ACC112 (cell line): Measurements from ENCODE around the gene TPH2.

Experiments
- H2AFZ ChIP-seq: fragments of 200-600 bp; sonication (generic); one replicate; pipeline ENCODE4 v1.6.0; 2017; ENCODE audit warnings: antibody characterized with exemption, low read length; ENCODE audit not compliant: unreplicated experiment
- H3K27ac ChIP-seq: fragments of 200-600 bp; sonication (generic); 2 replicates; pipeline ENCODE4 v1.5.1; 2014; ENCODE audit warnings: low read depth, mild to moderate bottlenecking, antibody characterized with exemption, low read length, moderate library complexity
- H3K27me3 ChIP-seq: fragments of 200-600 bp; sonication (generic); 2 replicates; pipeline ENCODE4 v1.6.1; 2014; ENCODE audit warnings: mild to moderate bottlenecking, antibody characterized with exemption, low read length, moderate library complexity, mixed read lengths; ENCODE audit not compliant: insufficient read depth
- H3K36me3 ChIP-seq: fragments of 200-600 bp; sonication (generic); 2 replicates; pipeline ENCODE4 v1.6.1; 2016; ENCODE audit warnings: mild to moderate bottlenecking, antibody characterized with exemption, low read length, moderate library complexity, mixed read lengths; ENCODE audit not compliant: insufficient read depth
- H3K4me1 ChIP-seq: fragments of 200-600 bp; sonication (generic); one replicate; pipeline ENCODE4 v1.6.1; 2016; ENCODE audit warnings: low read length, mixed read lengths; ENCODE audit not compliant: insufficient read depth, unreplicated experiment, control insufficient read depth
- H3K4me3 ChIP-seq: fragments of 200-600 bp; sonication (generic); 2 replicates; pipeline ENCODE4 v1.5.1; 2014; ENCODE audit warnings: mild to moderate bottlenecking, low read depth, low read length
- H3K79me2 ChIP-seq: fragments of 200-600 bp; sonication (generic); one replicate; pipeline ENCODE4 v1.6.0; 2016; ENCODE audit warnings: low read length; ENCODE audit not compliant: control insufficient read depth, unreplicated experiment, insufficient read depth

Gene TPH2

DNA sequence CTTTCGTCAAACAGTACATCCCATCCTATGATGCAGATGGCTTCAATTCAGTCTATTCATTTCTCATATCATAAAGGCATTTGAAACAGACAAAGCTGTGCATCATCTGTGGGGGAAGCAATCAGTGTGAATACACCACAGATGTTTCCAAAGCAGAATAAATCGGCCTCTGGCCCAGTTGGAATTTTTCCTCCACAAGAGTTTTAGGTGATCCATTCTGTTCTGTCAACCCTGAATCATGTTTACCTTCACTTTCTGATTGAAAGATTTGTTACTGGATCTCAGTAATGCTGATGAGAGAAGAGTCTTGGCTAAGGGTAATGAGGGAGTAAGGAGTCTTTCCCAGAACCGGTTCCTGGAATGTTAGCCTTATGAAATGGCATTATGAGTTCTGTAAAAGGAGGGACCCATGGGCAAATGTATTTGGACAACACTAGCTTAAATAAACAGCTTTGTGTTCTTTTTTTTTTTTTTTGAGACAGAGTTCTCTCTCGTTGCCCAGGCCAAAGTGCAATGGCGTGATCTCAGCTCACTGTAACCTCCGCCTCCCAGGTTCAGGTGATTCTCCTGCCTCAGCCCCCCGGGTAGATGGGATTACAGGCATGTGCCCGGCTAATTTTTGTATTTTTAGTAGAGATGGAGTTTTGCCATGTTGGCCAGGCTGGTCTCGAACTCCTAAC lies 62.5 kb downstream of the TPH2 start:
- Histone ChIP-seq H3K79me2 (no peaks in the 10 kb centered on the region), H3K36me3 (no peaks in the 10 kb centered on the region), H3K4me1 (no peaks in the 10 kb centered on the region), H3K4me3 (no peak overlapping the region), H2AFZ (no peak overlapping the region), H3K27me3 (peaks cover 68% of the 10 kb centered on the region), H3K27ac (no peak overlapping the region)

DNA sequence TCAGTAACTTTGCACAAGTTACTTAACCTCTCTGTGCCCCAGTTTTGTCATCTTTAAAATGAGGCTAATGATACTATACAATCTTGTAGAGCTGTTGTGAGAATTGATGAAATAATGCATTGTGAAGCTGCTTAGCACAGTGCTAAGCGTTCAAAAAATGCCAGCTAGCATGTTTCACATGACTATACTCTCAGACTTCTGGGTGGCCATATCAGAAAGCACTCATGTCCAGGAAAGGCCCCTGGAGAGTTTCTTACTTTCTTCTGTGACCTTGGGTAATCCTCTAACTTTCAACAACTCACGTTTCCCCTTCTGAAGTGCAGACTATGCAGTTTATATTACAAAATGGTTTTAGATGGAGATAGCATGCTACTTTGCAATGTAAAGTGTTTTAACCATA lies 68.1 kb downstream of the TPH2 start:
- H3K4me3 ChIP-seq: no peak overlapping the region
- H3K27ac ChIP-seq: no peak overlapping the region
- H2AFZ ChIP-seq: no peak overlapping the region
- no peaks in the 10 kb centered on the region for H3K36me3 ChIP-seq
- no peaks in the 10 kb centered on the region for H3K4me1 ChIP-seq
- no peaks in the 10 kb centered on the region for H3K79me2 ChIP-seq
- peaks cover 74% of the 10 kb centered on the region for H3K27me3 ChIP-seq

DNA sequence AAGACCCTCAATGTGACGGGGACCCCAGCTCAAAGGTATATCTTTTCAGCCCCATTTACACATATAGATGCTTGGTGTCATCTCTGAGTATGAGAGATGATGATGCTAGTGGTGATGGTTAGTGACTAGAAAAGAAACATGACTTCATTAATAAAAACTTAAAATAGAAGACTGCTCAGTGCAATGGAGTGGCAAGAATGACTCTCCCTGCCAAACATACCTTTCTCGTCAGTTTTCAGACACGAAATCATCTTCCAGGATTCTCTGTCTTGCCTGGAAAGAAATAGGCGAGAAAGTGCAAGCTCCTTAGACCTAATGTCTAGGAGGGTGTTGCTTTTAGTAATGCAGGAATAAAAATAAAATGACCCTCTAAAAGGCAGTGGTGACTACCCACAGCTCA lies 71.7 kb downstream of the TPH2 start:
- H3K27ac ChIP-seq: no peak overlapping the region
- H3K36me3 ChIP-seq: no peaks in the 10 kb centered on the region
- no peak overlapping the region for H2AFZ ChIP-seq
- H3K4me3 ChIP-seq: no peak overlapping the region
- H3K4me1 ChIP-seq: no peaks in the 10 kb centered on the region
- H3K27me3 ChIP-seq: peaks cover 46% of the 10 kb centered on the region
- no peaks in the 10 kb centered on the region for H3K79me2 ChIP-seq

DNA sequence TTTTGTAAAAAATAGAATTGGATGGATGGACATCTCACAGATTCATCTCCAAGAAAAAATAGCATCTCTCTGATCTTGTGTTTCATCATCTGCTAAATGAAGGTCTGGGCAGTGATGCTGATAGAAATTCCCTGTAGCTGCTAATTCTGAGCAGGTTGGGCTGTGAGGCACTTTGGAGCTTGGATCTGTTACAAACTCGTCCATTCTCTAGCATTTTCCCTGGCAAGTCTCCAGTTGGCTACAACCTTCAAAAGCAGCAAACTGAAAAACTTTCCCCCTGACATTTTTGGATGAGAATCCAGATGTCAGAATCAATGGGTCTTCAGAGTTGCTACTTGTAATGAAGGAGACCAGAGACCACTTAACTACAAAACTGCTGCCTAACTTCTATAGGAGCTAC lies 72.7 kb downstream of the TPH2 start:
- no peaks in the 10 kb centered on the region for H3K79me2 ChIP-seq
- H2AFZ ChIP-seq: no peak overlapping the region
- no peaks in the 10 kb centered on the region for H3K4me1 ChIP-seq
- H3K27me3 ChIP-seq: peaks cover 36% of the 10 kb centered on the region
- no peak overlapping the region for H3K4me3 ChIP-seq
- H3K27ac ChIP-seq: no peak overlapping the region
- H3K36me3 ChIP-seq: no peaks in the 10 kb centered on the region

DNA sequence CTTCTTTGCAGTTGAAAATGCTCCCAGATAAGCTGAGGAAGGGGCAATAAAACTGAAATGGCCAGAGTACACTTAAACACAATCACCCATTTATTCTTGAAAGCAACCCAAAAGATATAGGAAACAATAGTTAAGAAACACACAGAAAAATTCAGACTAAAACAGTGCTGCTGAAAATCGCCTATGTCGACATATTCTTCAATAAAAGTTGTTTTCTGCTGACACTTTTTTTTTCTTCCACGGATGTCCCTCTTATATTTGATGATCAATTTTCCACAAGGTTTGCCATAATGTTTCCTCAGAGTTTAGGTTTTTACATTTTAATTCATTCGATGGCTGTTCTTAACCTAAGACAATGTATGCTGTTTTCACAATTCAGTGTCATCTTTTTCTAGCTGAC lies 74.2 kb downstream of the TPH2 start:
- H2AFZ ChIP-seq: no peak overlapping the region
- no peak overlapping the region for H3K4me3 ChIP-seq
- H3K27me3 ChIP-seq: peaks cover 30% of the 10 kb centered on the region
- no peak overlapping the region for H3K27ac ChIP-seq
- H3K79me2 ChIP-seq: no peaks in the 10 kb centered on the region
- no peaks in the 10 kb centered on the region for H3K36me3 ChIP-seq
- H3K4me1 ChIP-seq: no peaks in the 10 kb centered on the region

DNA sequence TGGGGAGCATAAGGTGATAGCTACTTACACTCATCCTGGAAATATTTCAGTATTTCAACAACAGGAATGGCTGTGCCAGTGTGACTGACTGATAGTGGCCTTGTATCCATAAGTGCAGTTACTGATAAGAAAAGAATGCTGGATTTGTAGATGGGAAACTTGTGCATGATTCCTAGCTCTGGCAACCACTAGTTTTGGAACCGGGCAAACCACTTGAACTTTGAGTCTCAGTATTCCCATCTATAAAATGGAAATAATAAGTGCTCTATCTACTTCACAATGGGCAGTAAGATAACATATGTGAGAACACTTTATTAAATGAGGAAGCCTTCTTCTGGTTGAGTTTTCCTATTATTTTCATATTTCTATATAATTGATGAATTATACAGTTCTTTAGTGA lies 77.2 kb downstream of the TPH2 start:
- Histone ChIP-seq H3K36me3 (no peaks in the 10 kb centered on the region), H3K4me1 (no peaks in the 10 kb centered on the region), H3K27ac (no peak overlapping the region), H2AFZ (no peak overlapping the region), H3K79me2 (no peaks in the 10 kb centered on the region), H3K27me3 (peaks cover 26% of the 10 kb centered on the region), H3K4me3 (no peak overlapping the region)

DNA sequence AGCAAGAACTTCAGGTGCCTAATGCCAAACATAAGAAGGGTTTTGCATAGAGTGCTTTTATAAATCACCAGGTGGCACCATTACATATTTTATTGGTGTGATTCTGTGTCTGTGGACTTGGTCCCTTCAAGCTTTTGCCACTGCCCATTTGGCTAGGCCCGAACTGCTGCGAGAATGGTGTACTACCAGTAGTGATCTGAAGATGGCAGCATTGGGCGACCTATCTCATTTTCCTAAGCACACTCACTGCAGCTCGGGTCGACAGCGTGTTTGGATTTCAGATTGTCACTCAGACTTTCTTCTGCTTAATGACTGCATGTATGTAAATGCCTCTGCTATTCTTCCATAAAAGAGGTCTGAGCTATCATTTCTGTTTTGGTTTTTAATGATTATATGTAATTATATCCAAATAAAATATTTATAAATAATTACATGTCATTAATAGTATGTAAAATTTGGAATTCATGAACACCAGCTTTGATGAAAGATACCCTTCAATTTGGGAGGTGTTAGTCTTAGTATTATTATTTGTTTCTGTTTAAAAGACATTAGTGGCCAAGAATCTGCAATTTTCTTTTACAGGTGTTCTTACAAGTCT lies 78.5 kb downstream of the TPH2 start:
- H3K36me3 ChIP-seq: no peaks in the 10 kb centered on the region
- no peak overlapping the region for H2AFZ ChIP-seq
- no peaks in the 10 kb centered on the region for H3K79me2 ChIP-seq
- H3K4me3 ChIP-seq: no peak overlapping the region
- H3K4me1 ChIP-seq: no peaks in the 10 kb centered on the region
- H3K27me3 ChIP-seq: peaks cover 21% of the 10 kb centered on the region
- no peak overlapping the region for H3K27ac ChIP-seq

DNA sequence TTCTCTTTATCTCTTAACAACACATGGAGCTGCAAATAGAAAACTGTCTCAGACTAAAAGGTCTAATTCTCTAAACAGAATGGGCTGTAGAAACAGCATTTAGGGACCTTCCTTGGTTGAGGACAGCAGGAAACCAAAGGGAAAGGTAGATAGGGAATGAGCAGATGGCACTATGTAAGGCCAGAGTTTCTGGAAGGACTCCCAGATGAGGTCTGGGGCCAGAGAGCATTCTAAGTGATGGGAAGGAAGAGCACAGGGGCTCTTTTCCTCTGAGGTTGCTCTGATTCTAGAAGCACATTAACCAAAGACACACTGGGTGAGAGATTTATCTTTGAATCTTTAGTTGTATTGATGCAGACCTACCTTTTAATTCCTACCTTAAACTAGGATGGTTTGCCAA lies 79.4 kb downstream of the TPH2 start:
- H3K27me3 ChIP-seq: peaks cover 21% of the 10 kb centered on the region
- no peaks in the 10 kb centered on the region for H3K4me1 ChIP-seq
- H3K4me3 ChIP-seq: no peak overlapping the region
- H3K27ac ChIP-seq: no peak overlapping the region
- no peaks in the 10 kb centered on the region for H3K79me2 ChIP-seq
- no peak overlapping the region for H2AFZ ChIP-seq
- no peaks in the 10 kb centered on the region for H3K36me3 ChIP-seq

DNA sequence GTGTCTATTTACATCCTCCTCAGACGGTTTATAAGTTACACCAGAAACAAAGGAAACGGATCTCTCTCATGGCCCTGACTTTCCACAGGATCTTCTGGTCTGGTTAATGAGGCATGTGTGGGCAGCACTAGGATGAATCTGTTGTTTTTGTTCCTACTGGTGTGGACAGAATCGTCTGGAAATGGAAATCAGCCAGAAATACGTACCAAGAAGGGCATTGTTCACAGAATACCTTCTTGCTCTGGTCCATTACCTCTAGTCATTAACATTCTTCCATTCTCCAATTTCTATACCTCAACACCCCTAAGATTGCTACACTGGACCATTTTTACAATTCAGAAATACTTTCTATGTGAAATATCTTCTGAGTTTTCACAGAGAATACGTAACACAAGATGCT lies 86.0 kb downstream of the TPH2 start:
- H3K4me1 ChIP-seq: no peaks in the 10 kb centered on the region
- H3K27me3 ChIP-seq: peaks cover 15% of the 10 kb centered on the region
- H3K4me3 ChIP-seq: no peak overlapping the region
- no peak overlapping the region for H2AFZ ChIP-seq
- H3K36me3 ChIP-seq: no peaks in the 10 kb centered on the region
- no peak overlapping the region for H3K27ac ChIP-seq
- H3K79me2 ChIP-seq: no peaks in the 10 kb centered on the region

DNA sequence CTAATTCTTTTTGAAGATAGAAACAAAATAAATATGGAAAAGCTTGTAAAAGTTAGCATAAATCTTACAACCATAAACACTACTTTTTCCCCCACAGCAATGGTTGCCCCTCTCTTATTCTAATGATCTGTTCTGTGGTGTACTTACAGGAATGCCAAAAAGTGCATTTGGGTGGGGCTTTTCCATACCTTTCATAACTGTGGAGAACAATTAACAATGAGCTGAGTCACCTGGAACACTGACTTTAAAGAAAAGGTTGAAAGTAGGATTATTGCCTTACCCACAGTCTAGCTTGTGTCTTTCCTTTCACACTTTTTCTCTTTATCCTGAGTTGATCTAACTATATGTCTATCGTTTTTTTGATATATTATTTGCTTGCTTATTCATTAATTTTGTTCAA lies 86.9 kb downstream of the TPH2 start:
- no peak overlapping the region for H3K4me3 ChIP-seq
- peaks cover 12% of the 10 kb centered on the region; the same call in 1 of the 2 replicates for H3K27me3 ChIP-seq
- no peak overlapping the region for H2AFZ ChIP-seq
- no peaks in the 10 kb centered on the region for H3K4me1 ChIP-seq
- no peaks in the 10 kb centered on the region for H3K79me2 ChIP-seq
- no peak overlapping the region for H3K27ac ChIP-seq
- H3K36me3 ChIP-seq: no peaks in the 10 kb centered on the region

DNA sequence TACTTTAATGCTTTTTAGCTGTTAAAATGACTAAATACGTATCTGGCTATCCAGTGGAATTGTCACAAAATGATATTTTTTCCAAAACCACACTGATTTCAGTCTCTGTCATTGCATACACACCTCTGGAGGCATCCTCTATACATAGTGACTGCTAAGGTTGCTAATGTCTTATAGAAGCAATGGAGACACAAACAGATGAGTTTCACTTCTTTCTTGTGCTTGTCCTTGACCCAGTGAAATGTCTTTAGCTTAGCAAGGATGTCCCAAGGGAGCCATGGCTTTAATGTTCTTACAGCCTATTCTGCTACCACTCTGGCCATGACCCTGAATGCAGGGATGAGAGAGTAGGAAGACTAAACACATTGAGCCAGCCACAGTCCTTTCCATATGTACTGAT lies 90.3 kb downstream of the TPH2 start:
- Histone ChIP-seq H3K27ac (no peak overlapping the region), H3K79me2 (no peaks in the 10 kb centered on the region), H3K4me1 (no peaks in the 10 kb centered on the region), H3K4me3 (no peak overlapping the region), H3K27me3 (peaks cover 36% of the 10 kb centered on the region; the same call in 1 of the 2 replicates), H3K36me3 (no peaks in the 10 kb centered on the region), H2AFZ (no peak overlapping the region)
